Measurements from ENCODE around the gene DMPK. TPM values are rescaled to one million over a fixed set of nuclear protein-coding genes. Genes with fewer than 3 reads are reported as not detected.
A peak's percentile ranks its signal among the peaks of the same experiment; 100 is the strongest.

DMPK gene
- total and polyA plus RNA-seq, 9 of the 15 experiments (the other 6 are each of a cell fraction or from before 2014, with no cell fraction given): 0.24 to 31.3 (median 7.3) TPM

GRCh38 chr19:45801603-45802175 is 19.4 kb upstream of the DMPK start (continued):
- TF ChIP-seq ARID3A (IDR thresholded peaks at IDR 0.05; ENCODE audit: borderline replicate concordance, low read depth, low read length): no peak
- TF ChIP-seq, protein P1, sequence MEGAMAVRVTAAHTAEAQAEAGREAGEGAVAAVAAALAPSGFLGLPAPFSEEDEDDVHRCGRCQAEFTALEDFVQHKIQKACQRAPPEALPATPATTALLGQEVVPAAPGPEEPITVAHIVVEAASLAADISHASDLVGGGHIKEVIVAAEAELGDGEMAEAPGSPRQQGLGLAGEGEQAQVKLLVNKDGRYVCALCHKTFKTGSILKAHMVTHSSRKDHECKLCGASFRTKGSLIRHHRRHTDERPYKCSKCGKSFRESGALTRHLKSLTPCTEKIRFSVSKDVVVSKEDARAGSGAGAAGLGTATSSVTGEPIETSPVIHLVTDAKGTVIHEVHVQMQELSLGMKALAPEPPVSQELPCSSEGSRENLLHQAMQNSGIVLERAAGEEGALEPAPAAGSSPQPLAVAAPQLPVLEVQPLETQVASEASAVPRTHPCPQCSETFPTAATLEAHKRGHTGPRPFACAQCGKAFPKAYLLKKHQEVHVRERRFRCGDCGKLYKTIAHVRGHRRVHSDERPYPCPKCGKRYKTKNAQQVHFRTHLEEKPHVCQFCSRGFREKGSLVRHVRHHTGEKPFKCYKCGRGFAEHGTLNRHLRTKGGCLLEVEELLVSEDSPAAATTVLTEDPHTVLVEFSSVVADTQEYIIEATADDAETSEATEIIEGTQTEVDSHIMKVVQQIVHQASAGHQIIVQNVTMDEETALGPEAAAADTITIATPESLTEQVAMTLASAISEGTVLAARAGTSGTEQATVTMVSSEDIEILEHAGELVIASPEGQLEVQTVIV (CRISPR knock-in tag; IDR thresholded peaks at IDR 0.05; ENCODE audit: borderline replicate concordance): no peak
- TF ChIP-seq CBX5 (IDR thresholded peaks at IDR 0.05; ENCODE audit: borderline replicate concordance, low read depth): no peak
- TF ChIP-seq, protein P2, sequence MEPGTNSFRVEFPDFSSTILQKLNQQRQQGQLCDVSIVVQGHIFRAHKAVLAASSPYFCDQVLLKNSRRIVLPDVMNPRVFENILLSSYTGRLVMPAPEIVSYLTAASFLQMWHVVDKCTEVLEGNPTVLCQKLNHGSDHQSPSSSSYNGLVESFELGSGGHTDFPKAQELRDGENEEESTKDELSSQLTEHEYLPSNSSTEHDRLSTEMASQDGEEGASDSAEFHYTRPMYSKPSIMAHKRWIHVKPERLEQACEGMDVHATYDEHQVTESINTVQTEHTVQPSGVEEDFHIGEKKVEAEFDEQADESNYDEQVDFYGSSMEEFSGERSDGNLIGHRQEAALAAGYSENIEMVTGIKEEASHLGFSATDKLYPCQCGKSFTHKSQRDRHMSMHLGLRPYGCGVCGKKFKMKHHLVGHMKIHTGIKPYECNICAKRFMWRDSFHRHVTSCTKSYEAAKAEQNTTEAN (CRISPR knock-in tag; IDR thresholded peaks at IDR 0.05): no peak
- no peak for TF ChIP-seq RUNX1 (IDR thresholded peaks at IDR 0.05; ENCODE audit: low read depth)
- TF ChIP-seq ZNF224 (CRISPR knock-in tag; IDR thresholded peaks at IDR 0.05): no peak
- no peak for TF ChIP-seq TBL1XR1 (IDR thresholded peaks at IDR 0.05; ENCODE audit: low read length in 2 of 2)
- TF ChIP-seq NR3C1 (CRISPR knock-in tag; IDR thresholded peaks at IDR 0.05): no peak
- no peak for TF ChIP-seq KLF1 (tag; IDR thresholded peaks at IDR 0.05)
- TF ChIP-seq SRSF1 (IDR thresholded peaks at IDR 0.05; ENCODE audit: low read depth, low read length): no peak
- TF ChIP-seq IFI16 (CRISPR knock-in tag; IDR thresholded peaks at IDR 0.05): no peak
- TF ChIP-seq WHSC1 (IDR thresholded peaks at IDR 0.05; ENCODE audit: low read length): no peak
- no peak for TF ChIP-seq KLF10 (CRISPR knock-in tag; IDR thresholded peaks at IDR 0.05)
- TF ChIP-seq ZNF76 (CRISPR knock-in tag; IDR thresholded peaks at IDR 0.05; ENCODE audit: borderline replicate concordance): no peak
- no peak for TF ChIP-seq ZNF57 (CRISPR knock-in tag; IDR thresholded peaks at IDR 0.05)
- no peak for TF ChIP-seq KAT7 (CRISPR knock-in tag; IDR thresholded peaks at IDR 0.05; ENCODE audit: borderline replicate concordance)
- TF ChIP-seq, protein P3, sequence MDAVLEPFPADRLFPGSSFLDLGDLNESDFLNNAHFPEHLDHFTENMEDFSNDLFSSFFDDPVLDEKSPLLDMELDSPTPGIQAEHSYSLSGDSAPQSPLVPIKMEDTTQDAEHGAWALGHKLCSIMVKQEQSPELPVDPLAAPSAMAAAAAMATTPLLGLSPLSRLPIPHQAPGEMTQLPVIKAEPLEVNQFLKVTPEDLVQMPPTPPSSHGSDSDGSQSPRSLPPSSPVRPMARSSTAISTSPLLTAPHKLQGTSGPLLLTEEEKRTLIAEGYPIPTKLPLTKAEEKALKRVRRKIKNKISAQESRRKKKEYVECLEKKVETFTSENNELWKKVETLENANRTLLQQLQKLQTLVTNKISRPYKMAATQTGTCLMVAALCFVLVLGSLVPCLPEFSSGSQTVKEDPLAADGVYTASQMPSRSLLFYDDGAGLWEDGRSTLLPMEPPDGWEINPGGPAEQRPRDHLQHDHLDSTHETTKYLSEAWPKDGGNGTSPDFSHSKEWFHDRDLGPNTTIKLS (IDR thresholded peaks at IDR 0.05; ENCODE audit: borderline replicate concordance, low read depth): peak; percentile 54; the same call in 1 of the 2 replicates
- TF ChIP-seq HDAC2 (IDR thresholded peaks at IDR 0.05): no peak
- TF ChIP-seq ZNF239 (CRISPR knock-in tag; IDR thresholded peaks at IDR 0.05): no peak
- TF ChIP-seq MAZ (CRISPR knock-in tag; conservative IDR thresholded peaks at IDR 0.05 in 1 of 2, IDR thresholded peaks at IDR 0.05 in 1 of 2): no peak
- peak; percentile 46 to 47; a peak in 1 of 4 replicates for TF ChIP-seq FOXK2 (conservative IDR thresholded peaks at IDR 0.05 in 1 of 2, IDR thresholded peaks at IDR 0.05 in 1 of 2; ENCODE audit: low read depth in 2 of 2)
- TF ChIP-seq ZNF707 (CRISPR knock-in tag; conservative IDR thresholded peaks at IDR 0.05): no peak
- no peak for TF ChIP-seq NFIX (CRISPR knock-in tag; IDR thresholded peaks at IDR 0.05; ENCODE audit: low read depth)
- no peak for TF ChIP-seq KHSRP (IDR thresholded peaks at IDR 0.05)

Data from K562 (cell line).